T-helper 2 cell (primary cell): ENCODE measurements around the gene ADAMTS17.

Source experiments
- DNase-seq, 5 experiments: peaks; one replicate each; pipeline versions ENCODE4 v3.0.0 to v3.0.0-alpha.2; 2012 to 2022

The ADAMTS17 gene

DNA sequence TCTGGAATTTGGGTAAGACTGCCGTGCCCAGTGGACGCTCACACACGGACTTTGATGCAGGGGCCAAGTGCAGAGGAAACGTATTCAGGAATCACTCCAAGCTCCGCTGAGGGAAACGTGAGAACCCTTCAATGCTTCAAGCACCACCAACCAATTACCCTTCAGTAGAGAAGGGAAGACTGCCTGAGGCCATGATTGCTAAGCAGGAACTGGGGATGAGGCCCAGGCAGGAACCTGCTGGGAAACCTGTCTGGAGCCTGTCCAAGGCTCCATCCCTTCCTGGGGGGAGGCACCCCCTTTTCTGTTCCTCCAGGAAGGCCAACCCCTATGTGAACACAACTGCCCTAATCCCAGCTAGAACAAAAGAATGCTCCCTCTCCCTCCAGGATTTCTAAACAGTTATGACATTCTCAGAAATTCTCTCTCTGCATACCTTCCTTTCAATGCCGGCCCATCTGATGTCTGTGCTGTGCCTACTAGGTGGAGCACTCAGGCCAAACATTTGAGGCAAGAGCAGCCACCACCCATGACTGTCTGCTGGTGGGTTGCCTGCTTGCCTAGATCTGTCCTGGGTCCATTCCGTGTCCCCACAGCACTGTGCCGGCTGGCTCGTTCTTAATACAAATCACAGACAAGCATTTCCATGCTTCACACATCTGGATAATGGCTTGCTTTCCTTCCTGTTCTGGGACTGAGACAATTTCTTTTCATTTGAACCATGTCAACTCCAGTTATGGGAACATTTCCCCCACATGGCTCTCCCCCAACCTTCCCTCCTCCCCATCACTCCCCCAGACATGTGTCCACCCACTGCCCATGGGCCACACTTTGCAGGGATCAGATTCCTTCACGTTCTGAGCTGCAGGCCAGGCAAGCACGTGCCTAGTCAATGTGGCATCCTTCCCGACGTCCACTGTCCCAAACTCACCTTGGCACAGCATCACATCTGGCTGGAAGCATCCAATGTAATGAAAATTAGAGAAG, 149.4 kb downstream of the ADAMTS17 start:
- no peak for DNase-seq

DNA sequence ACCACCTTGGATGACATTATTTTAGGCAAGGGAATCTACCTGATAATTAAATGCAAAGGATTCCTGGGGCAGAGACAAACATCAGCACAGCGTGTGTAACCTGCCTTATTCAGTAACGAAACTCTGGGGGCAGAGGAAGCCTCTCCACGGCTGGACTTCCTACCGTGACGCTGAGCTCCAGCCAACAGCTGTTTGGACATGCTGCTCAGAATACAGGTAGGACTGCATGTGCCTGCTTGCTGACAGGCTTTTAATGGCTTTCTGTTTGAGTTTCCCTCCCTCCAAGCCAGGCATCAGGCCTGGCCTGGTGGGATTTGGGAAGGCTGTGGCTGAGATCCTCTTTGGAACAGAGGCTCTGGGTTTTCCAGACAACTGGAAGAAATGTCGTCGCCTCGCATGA, 150.6 kb downstream of the ADAMTS17 start:
- DNase-seq, result no peak

DNA sequence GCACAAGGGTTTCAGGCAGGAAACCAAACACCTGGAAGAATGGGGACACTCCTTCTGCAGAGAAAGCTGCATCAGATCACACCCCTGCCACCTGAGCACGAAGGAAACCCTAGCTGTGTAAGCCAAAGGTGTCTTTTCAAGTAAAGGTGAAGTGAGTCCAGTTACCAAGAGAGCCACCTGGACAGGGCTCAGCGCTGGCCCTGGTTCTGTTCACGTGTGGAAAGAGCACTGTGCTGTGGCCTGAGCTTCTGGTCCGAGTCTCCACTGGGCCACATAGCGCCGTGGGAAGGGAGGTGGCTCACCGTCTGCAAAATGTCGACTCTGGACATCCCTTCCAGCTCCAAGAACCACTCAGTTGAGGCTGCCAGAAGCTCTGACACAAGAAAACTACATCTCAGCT, 151.1 kb downstream of the ADAMTS17 start:
- no peak for DNase-seq

GRCh38 chr15:100189849-100190248, 151.9 kb downstream of the ADAMTS17 start:
- DNase-seq, result no peak

GRCh38 chr15:100189319-100189718, 152.5 kb downstream of the ADAMTS17 start:
- DNase-seq, result no peak

- no peak for DNase-seq
These were observed 154.1 kb downstream of the ADAMTS17 start for GRCh38 chr15:100187677-100188076.

- DNase-seq, result no peak
These were observed 154.8 kb downstream of the ADAMTS17 start for GRCh38 chr15:100186960-100187359.

DNA sequence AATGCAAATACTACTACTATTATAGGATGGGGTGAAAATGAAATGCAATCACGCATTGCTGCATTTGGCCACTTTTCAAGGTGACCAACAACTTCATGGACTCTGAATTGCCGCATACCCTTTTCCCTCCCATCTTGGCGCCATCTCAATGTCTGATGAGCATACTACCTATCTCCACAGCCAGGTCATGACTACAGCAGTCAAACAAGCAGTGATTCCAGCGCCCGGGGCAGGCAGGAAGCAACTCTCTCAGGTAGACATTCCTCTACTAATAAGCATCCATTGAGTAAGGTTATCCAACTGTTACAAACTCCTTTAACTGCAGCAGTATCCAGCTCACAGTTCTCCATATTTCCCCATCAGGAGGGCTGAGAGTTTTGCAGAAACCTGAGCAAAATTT, 155.4 kb downstream of the ADAMTS17 start:
- no peak for DNase-seq

- DNase-seq, result no peak
These were observed 157.8 kb downstream of the ADAMTS17 start for GRCh38 chr15:100183921-100184495.

DNA sequence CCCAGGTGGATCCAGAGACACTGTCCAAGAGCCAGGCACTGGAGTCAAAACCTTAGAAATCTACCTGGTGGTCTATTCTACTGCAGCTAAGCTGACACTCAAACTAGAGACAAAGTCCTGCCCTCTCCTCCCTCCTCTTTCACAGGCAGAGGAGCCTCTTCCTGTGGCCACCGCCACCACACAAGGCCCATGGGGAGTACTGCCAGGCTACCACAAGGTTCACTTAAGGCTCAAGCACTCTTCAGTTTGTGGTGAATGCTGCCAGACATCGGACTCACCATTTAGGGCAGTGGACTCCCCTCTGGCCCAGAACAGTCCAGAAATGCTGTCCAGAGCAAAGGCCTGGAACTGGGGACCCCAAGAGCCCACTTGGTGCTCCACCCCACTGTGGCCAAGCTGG, 160.9 kb downstream of the ADAMTS17 start:
- DNase-seq, result no peak

DNA sequence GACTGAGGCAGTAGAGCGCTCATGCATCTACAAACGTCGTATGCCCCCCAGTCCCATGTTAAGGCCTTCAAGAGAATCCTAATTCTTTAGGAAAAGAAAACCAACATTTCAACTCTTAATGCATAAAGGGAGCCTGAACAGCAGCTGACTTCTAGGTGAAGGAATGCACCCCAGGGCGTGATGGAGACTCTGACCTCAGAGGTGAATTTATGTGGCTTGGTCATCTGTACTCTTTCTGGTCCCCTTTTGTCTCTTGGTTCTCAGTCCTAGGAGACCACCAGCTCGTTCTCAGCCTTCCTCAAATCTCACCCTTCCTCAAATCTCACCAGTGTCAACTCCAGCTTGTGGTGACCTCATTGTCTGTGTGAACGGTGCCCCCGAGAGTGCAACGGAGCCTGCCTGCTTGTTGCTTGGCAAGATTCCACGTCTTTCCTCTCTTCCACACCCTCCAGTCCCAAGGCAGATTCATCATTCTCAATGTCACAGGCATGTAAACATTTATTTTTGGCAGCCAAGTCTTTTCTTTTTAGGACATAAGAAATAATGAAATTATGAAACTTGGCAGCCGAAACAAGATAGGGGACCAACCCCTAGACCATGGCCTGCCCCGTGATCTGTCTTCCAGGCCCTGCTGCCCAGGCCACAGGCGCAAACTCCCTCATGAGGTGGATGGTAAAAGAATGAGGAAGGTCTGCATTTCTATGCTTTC, 166.2 kb downstream of the ADAMTS17 start:
- DNase-seq, result no peak

- DNase-seq, result no peak
These were observed 166.9 kb downstream of the ADAMTS17 start for GRCh38 chr15:100174904-100175275.

DNA sequence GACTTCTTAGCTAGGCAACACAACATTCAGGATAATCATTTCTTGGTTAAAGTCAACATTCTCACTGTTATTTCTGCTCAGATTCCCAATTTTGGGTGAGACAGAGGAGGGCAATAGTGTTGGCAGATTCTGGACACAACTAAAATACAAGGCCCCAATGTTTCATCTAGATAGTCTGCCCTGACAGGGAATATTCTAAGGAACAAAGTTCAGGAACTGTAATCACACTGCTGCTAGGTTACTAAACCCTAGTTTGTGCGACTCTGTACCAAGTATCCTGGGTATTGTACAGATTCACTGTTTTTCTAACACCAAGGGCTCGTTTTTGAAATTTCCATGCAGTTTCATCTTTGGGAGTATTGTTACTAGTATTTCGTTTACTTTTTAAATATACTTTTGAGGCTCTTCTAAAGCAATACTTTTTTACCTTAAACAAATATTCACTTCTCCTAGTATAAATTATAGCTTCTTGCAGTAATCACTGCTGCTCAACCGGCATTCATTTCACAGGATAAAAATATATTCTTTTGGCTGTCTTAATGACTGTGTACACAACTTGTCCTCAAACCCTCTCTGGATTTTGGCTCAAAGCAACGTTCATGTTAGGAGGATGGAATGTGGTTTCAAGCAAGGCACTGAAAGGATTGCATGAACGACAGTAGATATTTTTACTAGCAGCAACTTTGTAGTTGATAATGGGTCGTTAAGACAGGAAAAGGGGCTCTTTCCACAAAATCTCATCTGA, 167.4 kb downstream of the ADAMTS17 start:
- DNase-seq, result no peak

GRCh38 chr15:100172356-100173024, 169.3 kb downstream of the ADAMTS17 start:
- no peak for DNase-seq

DNA sequence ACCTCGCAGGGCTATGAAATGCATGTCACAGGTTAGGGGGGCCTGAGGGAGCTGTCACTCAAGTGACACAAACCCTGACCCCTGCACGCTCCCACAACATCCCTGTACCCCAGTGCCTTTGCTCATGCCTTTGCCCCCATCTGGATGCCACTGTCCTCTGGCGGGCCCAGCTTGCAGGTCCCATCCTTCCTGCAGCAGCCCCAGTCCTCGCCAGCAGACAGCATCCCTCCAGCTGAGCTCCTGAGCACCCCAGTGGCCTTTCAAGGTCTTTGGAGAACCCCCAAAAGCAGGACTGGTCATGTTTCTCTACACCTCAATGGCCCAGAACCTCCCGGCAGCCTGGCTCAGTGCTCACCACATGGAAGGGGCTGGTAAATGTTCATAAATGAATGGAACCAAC, 170.4 kb downstream of the ADAMTS17 start:
- DNase-seq, result no peak

DNA sequence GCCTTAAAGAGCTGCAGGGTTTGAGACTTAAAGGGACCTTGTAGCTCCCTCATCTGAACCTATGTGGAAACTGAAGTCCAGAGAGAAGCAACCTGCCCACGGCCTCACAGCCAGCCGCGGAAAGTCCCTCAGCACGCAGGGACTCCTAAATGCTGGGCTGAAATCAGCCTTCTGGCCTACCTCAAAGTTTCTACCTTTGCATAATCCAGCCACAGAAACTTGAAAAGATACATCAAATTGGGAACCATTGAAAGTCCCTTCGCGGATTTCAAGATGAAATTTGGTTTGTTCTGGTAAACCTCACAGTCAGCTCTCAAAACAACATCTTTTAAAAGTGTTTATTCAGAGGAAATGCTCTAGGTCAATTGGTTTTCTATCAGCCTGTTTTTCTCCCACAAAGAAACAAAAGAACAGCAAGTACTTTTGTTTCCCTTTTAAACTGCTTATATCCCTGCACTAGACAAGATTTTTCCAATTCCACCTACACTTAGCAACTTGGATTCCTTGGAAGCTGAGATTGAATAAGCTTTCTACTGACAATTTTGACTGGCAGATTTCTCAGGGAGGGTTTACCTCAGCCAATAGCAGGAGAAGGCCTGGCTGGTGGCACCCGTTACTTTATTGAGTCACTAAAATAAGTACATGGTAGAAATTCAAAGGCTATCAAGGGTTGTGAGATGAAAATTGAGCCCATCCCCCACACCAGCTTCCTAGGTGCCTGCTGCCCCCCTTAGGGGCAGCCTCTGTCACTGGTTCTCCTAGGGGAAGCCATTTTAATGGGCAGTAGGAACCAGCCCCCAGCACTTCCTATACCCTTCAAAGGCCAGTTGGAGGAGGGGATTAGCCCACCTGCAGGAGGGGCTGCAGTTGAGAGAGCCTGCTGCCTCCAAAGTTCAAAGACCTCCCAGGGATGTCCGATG, 171.2 kb downstream of the ADAMTS17 start:
- peak in 1 of 5 experiments; percentile 67 for DNase-seq

GRCh38 chr15:100169615-100170290, 172.0 kb downstream of the ADAMTS17 start:
- DNase-seq, result no peak

GRCh38 chr15:100168787-100169186, 173.0 kb downstream of the ADAMTS17 start:
- DNase-seq, result no peak

DNA sequence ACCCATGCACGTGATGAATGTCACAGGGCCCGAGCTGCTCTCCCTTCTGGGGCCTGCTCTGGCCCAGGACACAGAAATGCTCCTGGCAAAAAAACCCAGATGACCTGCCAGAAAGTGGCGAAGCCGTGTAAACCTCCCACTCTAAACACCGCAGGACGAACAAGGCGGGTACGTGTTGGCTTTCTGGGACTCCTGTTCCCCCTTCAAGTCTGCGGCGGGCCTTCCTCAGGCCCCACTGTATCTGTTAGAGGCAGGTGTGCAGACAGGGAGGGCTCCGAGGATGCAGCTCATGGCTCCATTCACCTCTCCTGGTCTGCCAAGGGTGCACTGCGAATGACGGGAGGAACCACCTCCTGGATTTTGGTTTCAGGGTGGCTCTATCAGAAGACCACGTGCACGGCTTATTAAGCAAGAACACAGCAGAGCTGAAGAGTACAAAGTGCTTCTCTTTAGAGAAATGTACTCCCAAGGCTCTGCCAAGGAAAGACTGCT, 173.8 kb downstream of the ADAMTS17 start:
- no peak for DNase-seq

DNA sequence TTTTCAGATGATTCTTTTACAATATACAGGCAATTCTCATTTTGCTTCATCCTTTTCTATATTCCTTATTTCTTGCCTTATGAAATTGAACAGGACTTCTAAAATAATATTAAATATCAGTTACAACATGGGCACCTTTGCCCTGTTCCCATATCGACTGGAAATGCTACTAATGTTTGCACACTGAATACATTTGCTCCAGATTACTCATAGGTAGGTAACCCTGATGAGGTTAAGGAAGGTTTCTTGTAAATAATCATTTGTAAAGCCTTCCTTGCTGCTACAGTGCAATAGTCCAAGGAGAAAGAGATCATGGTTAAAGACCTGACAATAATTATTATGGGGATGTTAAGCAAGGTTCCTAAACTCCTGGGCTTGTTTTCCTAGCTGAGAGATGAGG, 175.5 kb downstream of the ADAMTS17 start:
- DNase-seq, result no peak
